ENCODE measurements around the gene PPAT. TPM values are rescaled to one million over a fixed set of nuclear protein-coding genes. Genes with fewer than 3 reads are reported as not detected.

The PPAT gene
- total and polyA plus RNA-seq, 8 donors: 1.3 to 13.6 (median 3.2) TPM; not detected in 1

GRCh38 chr4:56345458-56345857, 90.0 kb downstream of the PPAT start:
- no peaks in the 10 kb centered on the region for H3K27me3 ChIP-seq
- DNase-seq: no peak
- peaks cover 8 to 45% (median 42%) of the 10 kb centered on the region in 4 donors for H3K36me3 ChIP-seq
- H3K4me1 ChIP-seq: no peaks in the 10 kb centered on the region
- no peak overlapping the region for H3K27ac ChIP-seq
- no peak overlapping the region for H3K4me3 ChIP-seq
- intact Hi-C loops (cut with DNase I; ENCODE audit: low total_unique reads): no loop called here
- 91 to 99% (median 94%) methylated on average over 4 of the region's 4 CpGs for WGBS, 5 donors
- H3K9me3 ChIP-seq: no peaks in the 10 kb centered on the region
- no peak for TF ChIP-seq EP300 (IDR thresholded peaks at IDR 0.05)
- TF ChIP-seq POLR2AphosphoS5 (IDR thresholded peaks at IDR 0.05): no peak
- TF ChIP-seq POLR2A (IDR thresholded peaks at IDR 0.05): no peak
- no peak for TF ChIP-seq CTCF (IDR thresholded peaks at IDR 0.05)

Other genes with a start within 250 kb of the PPAT start
- gene AASDH, start 48.1 kb downstream of the PPAT start, total RNA-seq: 10 to 100 TPM in 4 of 5 donors, 1 to 10 TPM in 1; 5.2 to 58.0 (median 16.2) TPM
- gene AASDH, start 48.1 kb downstream of the PPAT start, polyA plus RNA-seq: 1 to 10 TPM; 2.8 to 3.5 (median 2.9) TPM
- gene PAICS, start 645 bp upstream of the PPAT start, total RNA-seq: 10 to 100 TPM in 2 of 5 donors, 1 to 10 TPM in 3; 2.3 to 27.2 (median 8.9) TPM
- gene PAICS, start 645 bp upstream of the PPAT start, polyA plus RNA-seq: 10 to 100 TPM; 17.3 to 32.8 (median 21.3) TPM
- gene SRP72, start 32.0 kb upstream of the PPAT start, total RNA-seq: 10 to 100 TPM; 28.4 to 63.7 (median 44.2) TPM
- gene SRP72, start 32.0 kb upstream of the PPAT start, polyA plus RNA-seq: 10 to 100 TPM; 28.9 to 39.9 (median 30.0) TPM
- gene ARL9, start 70.2 kb upstream of the PPAT start, total RNA-seq: under 1 TPM in 1 of 5 donors, not detected in 4; 0.55 TPM
- under 1 TPM in 2 of 3 donors, not detected in 1; 0.25 to 0.50 TPM for gene ARL9, start 70.2 kb upstream of the PPAT start, polyA plus RNA-seq
- 10 to 100 TPM in 3 of 5 donors, 1 to 10 TPM in 1, not detected in 1; 1.2 to 48.2 (median 18.5) TPM for gene HOPX, start 245.7 kb upstream of the PPAT start, total RNA-seq
- gene HOPX, start 245.7 kb upstream of the PPAT start, polyA plus RNA-seq: 10 to 100 TPM; 60.2 to 79.1 (median 65.8) TPM